HG03103 (cell line): Measurements from ENCODE around the gene TRAF6.
A peak's percentile ranks its signal among the peaks of the same experiment; 100 is the strongest.

Source experiments
- ATAC-seq: cut with Tn5 transposase; IDR thresholded peaks from one replicate; pipeline ENCODE4 v1.9.1; 2021; ENCODE audit warnings: low read depth; ENCODE audit not compliant: unreplicated experiment

TRAF6 gene

DNA sequence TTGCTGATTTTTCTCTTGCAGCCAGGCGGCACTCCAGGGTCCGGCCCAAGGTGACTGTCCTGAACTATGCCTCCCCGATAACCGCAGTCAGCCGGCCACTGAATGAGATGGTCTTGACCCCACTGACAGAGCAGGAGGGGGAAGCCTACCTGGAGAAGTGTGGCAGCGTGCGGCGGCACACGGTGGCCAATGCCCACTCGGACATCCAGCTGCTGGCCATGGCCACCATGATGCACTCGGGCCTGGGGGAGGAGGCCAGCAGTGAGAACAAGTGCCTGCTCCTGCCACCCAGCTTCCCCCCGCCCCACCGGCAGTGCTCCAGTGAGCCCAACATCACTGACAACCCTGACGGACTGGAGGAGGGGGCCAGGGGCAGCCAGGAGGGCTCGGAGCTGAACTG lies 47.8 kb downstream of the TRAF6 start:
- no peak for ATAC-seq

GRCh38 chr11:36460220-36460619 lies 49.9 kb downstream of the TRAF6 start:
- ATAC-seq, result no peak

DNA sequence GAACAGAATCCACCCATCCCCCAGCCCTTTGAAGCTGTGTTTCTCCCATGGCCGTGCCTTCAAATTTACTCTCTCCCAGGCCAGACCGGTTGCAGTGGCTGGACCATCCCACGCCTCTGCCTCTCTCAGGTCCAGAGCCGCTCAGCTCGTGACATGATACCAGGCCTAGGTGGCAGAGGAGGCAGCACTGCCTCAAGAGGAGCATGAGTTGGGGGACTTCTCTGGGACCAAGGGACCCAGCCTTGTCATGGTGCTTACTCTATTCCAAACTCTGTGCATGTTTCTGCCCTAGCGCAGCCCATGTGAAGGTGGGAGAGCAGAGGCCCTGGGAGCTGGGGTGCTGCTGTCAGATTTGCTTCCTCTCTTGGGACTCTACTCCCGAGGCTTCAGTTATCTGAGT lies 51.0 kb downstream of the TRAF6 start:
- no peak for ATAC-seq

DNA sequence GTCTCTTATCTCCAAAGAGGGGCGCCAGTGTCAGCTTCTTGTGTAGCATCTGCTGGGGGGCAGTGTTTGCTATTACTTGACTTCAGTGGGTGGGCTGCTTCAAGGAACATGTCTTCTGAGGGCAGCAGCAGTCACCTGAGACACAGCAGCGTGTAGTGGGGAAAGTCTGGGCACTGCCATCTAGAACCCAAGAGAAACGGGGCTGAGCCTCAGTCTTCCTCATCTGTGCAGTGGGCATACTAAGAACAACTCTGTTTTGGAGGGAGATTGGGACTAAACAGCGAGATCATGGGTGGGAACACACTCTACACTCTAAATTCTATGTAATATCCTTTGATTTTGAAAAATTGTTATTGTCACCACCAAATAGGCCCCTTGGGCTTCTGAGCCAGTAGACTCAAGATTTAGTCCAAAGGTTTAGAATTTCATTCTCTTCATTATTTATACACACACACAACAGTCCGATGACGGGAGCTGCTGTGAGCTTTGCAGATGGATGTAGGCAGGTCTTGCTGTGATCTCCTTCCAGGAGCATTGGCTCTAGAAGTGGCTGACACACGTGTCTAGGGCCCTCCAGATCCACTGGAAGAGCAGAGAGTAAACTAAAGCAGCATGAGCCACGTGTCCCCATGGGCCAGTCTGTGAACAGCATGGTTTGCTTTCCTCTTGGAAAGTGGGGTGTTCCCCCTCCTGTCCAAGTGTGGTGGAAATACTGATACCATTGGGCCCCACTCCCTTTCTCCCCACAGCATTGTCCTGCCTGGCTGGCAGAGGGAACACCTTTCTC lies 51.8 kb downstream of the TRAF6 start:
- ATAC-seq, result no peak

DNA sequence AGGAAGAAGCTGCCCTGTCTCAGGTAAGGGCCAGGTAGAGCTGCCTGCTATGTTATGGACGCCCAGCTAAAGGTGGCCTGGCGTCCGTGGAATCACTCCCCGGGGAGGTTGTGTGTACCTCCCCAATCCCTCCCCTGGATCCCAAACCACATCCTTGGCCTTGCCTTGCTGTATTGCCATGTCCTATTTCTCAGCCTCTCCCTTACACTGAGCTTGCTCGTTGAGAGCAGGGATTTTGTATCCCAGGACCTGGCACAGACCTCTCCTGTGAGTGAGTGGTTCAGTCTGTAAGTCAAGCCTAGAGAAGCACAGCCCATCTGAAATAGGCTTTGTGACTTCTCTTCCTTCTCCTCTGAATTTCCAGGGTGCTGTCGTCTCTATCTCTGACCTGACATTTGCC lies 53.9 kb downstream of the TRAF6 start:
- ATAC-seq, result no peak

DNA sequence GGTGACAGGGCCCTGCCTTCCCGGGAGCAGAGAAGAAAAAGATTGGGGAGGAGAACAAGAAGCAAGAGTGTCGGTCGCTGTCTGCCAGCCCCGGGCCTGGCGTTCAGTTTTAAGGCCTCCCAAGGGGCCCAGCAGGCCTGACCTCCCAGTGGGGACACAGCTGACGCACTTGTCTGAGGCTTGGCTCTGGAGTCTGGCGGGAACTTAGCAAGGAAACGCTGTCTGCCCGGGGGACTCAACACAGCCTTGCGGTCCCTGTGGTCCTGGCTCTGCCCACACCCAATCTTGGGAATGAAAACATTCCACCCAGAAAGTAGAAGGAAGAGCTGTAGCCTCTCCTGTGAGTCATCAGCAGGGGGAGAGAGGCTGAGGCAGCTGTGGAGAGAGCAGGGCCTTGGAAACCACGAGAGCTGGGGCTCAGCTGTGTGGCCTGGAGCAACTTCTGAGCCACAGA lies 54.4 kb downstream of the TRAF6 start:
- ATAC-seq, result no peak

- ATAC-seq, result no peak
Observed at GRCh38 chr11:36454941-36455631, 55.0 kb downstream of the TRAF6 start.

DNA sequence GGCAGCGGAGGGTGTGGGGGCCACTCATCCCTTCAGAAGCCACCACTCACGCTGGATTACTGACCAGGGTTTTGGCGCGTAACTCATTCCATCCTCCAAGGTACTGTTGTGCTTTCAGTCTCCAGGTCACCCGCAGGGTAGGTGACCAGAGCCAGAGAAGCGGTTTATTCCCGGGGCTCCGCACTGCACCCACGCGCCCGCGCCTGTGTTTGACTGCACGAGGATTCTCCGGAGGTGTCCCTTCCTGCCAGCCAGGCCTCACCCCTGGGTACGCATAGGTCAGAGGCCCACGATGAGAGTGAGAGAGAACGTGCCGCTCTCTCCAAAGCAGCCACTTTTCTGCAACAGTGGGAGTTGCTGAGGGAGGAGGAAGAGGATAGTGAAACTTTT lies 55.5 kb downstream of the TRAF6 start:
- no peak for ATAC-seq

GRCh38 chr11:36453678-36454077 lies 56.4 kb downstream of the TRAF6 start:
- ATAC-seq, result no peak

- no peak for ATAC-seq
Observed at GRCh38 chr11:36452961-36453360, 57.1 kb downstream of the TRAF6 start.

- ATAC-seq, result no peak
Observed at GRCh38 chr11:36452236-36452940, 57.7 kb downstream of the TRAF6 start.

DNA sequence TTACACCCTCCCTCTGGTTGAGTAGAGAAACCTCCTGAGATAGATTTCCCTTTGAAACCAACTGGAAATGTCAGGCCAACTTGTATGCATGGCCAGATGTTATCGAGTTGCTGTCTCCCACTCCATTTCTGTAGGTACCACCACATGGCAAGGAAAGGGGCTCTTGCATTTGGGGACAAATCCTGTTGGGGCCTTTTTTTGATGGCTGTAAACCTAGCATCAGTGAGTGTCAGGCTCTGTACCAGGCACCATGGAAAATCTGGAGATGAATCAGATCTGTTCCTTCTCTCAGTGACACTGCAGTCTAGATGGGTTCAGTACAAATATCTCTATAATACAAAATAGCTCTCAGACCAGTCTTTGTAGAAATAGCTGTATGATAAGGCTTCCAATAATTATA lies 58.4 kb downstream of the TRAF6 start:
- ATAC-seq, result no peak

- ATAC-seq, result no peak
Observed at GRCh38 chr11:36451045-36451444, 59.0 kb downstream of the TRAF6 start.

GRCh38 chr11:36450110-36450572 lies 59.9 kb downstream of the TRAF6 start:
- no peak for ATAC-seq

- no peak for ATAC-seq
Observed at GRCh38 chr11:36449561-36450096, 60.4 kb downstream of the TRAF6 start.

DNA sequence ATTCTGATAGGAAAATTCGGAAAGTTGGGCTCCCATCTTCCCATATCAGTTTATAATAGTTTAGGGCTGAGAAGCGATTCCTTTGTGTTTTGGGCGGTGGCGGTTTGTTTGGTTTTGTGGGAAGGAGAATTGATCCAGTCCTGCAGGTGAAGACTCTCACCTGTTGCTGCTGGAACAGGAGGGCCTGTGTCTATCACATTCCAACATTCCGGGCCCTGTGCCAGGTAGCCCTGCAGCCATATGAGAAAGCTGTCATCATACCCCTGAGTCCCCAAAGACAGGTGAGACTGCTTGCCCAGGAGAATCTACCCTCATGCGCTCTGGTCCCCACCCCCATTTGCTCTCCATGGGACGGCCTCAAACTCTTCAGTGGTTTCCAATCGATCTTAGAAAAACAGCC lies 62.1 kb downstream of the TRAF6 start:
- no peak for ATAC-seq

- ATAC-seq, result no peak
Observed at GRCh38 chr11:36447514-36447913, 62.6 kb downstream of the TRAF6 start.

DNA sequence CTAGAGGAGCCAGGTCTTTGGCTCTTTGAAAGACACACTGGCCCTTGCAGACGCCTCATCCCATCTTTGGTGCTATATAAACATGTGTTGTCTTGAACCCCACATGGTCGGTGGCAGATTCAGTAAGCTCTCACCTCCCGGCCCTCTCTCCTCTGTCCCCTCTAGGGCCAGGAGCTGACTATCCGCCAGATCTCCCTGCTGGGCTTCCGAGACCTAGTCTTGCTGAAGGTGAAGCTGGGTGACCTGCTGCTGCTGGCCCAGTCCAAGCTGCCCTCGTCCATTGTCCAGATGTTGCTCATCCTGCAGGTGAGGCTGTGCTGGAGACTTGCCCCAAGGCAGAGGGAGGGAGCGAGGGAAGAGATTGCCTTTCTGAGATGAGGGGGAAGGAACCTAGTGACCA lies 63.9 kb downstream of the TRAF6 start:
- ATAC-seq, result no peak

- no peak for ATAC-seq
Observed at GRCh38 chr11:36443661-36444060, 66.4 kb downstream of the TRAF6 start.

DNA sequence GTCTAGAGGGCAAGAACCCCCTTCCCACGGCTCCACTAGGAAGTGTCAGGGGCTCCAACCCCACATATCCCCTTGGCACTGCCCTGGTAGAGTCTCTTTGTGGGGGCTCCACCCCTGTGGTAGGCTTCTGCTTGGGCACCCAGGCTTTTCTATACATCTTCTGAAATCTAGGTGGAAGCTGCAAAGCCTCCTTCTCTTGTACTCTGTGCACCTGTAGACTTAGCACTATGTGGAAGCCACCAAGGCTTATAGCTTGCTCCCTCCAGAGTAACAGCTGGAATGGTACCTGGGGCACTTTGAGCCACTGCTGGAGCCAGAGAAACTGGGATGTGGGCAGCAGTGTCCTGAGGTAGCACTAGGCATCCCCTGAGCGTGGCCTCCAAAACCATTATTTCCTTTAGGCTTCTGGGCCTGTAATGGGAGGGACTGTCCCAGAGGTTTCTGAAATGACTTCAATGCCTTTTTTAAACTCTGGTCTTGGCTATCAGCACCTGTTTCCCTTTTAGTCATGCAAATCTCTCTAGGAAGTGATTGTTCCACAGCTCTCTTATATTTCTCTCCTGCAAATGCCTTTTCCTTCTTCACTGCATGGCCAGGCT lies 68.4 kb downstream of the TRAF6 start:
- peak; percentile 96 for ATAC-seq

- ATAC-seq, result no peak
Observed at GRCh38 chr11:36438126-36438525, 71.9 kb downstream of the TRAF6 start.
